Endothelial cell of umbilical vein (primary cell): Measurements from ENCODE around the gene PPP1R7. TPM values are rescaled to one million over a fixed set of nuclear protein-coding genes. Genes with fewer than 3 reads are reported as not detected.

ENCODE experiments used
- BruUV-seq: library from RNA; stranded (reverse); fragments of 400-500 nt; replicated peaks from 2 replicates; lab custom pipeline; 2021; lab: Mats Ljungman, UMichigan
- CTCF ChIA-PET: fragments of 300-600, 350-600 bp; sonication (Branson Sonifier 250); formaldehyde crosslinking; loops from one replicate; lab custom pipeline; 2021; ENCODE audit warnings: antibody characterized with exemption, inconsistent platforms; lab: Charles Lee
- POLR2A ChIA-PET: fragments of 300-600, 350-600 bp; sonication (Branson Sonifier 250); formaldehyde crosslinking; loops from one replicate; lab custom pipeline; 2021; ENCODE audit warnings: antibody characterized with exemption, inconsistent platforms; lab: Charles Lee
- DNase-seq: peaks from one replicate; pipeline ENCODE4 v3.0.0-alpha.2; 2011; ENCODE audit warnings: low read depth, low spot score
- FAIRE-seq: peaks from 2 replicates; lab custom pipeline; 2011; peaks lifted over from hg19 to GRCh38; lab: Jason Lieb, UNC
- H2AFZ ChIP-seq: 2 replicates; pipeline ENCODE4 v1.6.0; 2012; ENCODE audit warnings: low read depth, low read length, control low read depth, inconsistent platforms
- H3K27ac ChIP-seq: 2 replicates; pipeline ENCODE4 v1.5.1; 2011; ENCODE audit warnings: low read depth, mild to moderate bottlenecking, control low read depth, low read length, moderate library complexity; ENCODE audit not compliant: insufficient read depth
- H3K27me3 ChIP-seq, 2 experiments: 2 replicates each; pipeline versions ENCODE4 v1.6.0 to v1.6.1; 2011; ENCODE audit warnings: low read length in 2 of 2, mixed read lengths in 1 of 2; ENCODE audit not compliant: control insufficient read depth in 2 of 2, insufficient read depth in 2 of 2
- H3K36me3 ChIP-seq, 2 experiments: 2 replicates in 1 of 2; 3 replicates in 1 of 2; pipeline ENCODE4 v1.5.1; 2011; ENCODE audit warnings: low read length in 2 of 2, mild to moderate bottlenecking in 1 of 2, moderate library complexity in 1 of 2; ENCODE audit not compliant: control insufficient read depth in 2 of 2, insufficient read depth in 2 of 2; ENCODE audit errors: extremely low read depth in 1 of 2
- H3K4me1 ChIP-seq: 3 replicates; pipeline ENCODE4 v1.5.1; 2011; ENCODE audit warnings: mild to moderate bottlenecking, low read length; ENCODE audit not compliant: control insufficient read depth, insufficient read depth; ENCODE audit errors: extremely low read depth
- H3K4me2 ChIP-seq: 2 replicates; pipeline ENCODE4 v1.6.1; 2011; ENCODE audit warnings: low read length, control low read depth, mixed read lengths; ENCODE audit not compliant: insufficient read depth
- H3K4me3 ChIP-seq, 3 experiments: fragments of 200-600 bp in 1 of 3; sonication (generic), shearing (Covaris generic) in 1 of 3; replicated peaks in 1 of 3; 2 replicates each; pipeline ENCODE4 v1.5.1; 2011 to 2016; ENCODE audit warnings: control low read depth in 3 of 3, low read length in 3 of 3, mild to moderate bottlenecking in 2 of 3, inconsistent platforms in 1 of 3, low read depth in 1 of 3, moderate library complexity in 1 of 3; ENCODE audit not compliant: insufficient read depth in 1 of 3
- H3K79me2 ChIP-seq: 2 replicates; pipeline ENCODE4 v1.6.0; 2012; ENCODE audit warnings: low read length, inconsistent platforms; ENCODE audit not compliant: control insufficient read depth, insufficient read depth
- H3K9ac ChIP-seq: replicated peaks from 2 replicates; pipeline ENCODE3; 2011; ENCODE audit warnings: low read length, control low read depth; ENCODE audit not compliant: insufficient read depth; ENCODE audit errors: extremely low read depth
- H3K9me1 ChIP-seq: replicated peaks from 3 replicates; pipeline ENCODE4 v1.6.0; 2011; ENCODE audit warnings: mild to moderate bottlenecking, low read length; ENCODE audit not compliant: control insufficient read depth, insufficient read depth; ENCODE audit errors: extremely low read depth
- H3K9me3 ChIP-seq: replicated peaks from 2 replicates; pipeline ENCODE4 v1.5.1; 2012; ENCODE audit warnings: low read length, inconsistent platforms; ENCODE audit not compliant: control insufficient read depth, insufficient read depth
- H4K20me1 ChIP-seq: replicated peaks from 2 replicates; pipeline ENCODE3; 2011; ENCODE audit warnings: mild to moderate bottlenecking, low read length; ENCODE audit not compliant: control insufficient read depth, insufficient read depth; ENCODE audit errors: extremely low read depth
- EZH2 ChIP-seq: IDR thresholded peaks from 2 replicates; pipeline ENCODE4 v1.6.1; 2012; ENCODE audit warnings: borderline replicate concordance, low read depth, mild to moderate bottlenecking, moderate library complexity, low read length, inconsistent platforms; ENCODE audit not compliant: severe bottlenecking
- JUN ChIP-seq: IDR thresholded peaks from 2 replicates; pipeline ENCODE4 v1.6.1; 2011; ENCODE audit warnings: borderline replicate concordance, low read depth; ENCODE audit not compliant: insufficient read length, insufficient read depth
- MYC ChIP-seq: IDR thresholded peaks from one replicate; pipeline ENCODE4 v1.6.1; 2011; ENCODE audit warnings: mild to moderate bottlenecking, low read depth, low read length
- dilution Hi-C: fragments of 300-500 bp; cut with MboI; formaldehyde crosslinking; loops from one replicate; pipeline ENCODE4 v1.15.0; 2019; ENCODE audit warnings: low sequenced_read_pairs; ENCODE audit not compliant: extremely low pct_ligation_motif_present
- intact Hi-C: fragments of 100-400 bp; cut with micrococcal nuclease; formaldehyde crosslinking; loops from one replicate; pipeline ENCODE4 v1.10.0; 2022
- polyA plus RNA-seq, 4 experiments: library from polyadenylated mRNA; depleted of rRNA in 3 of 4; stranded (reverse) in 3 of 4; unstranded in 1 of 4; fragments of >200 nt; gene quantifications; 2 replicates each; pipeline versions ENCODE4 v1.2.1 to v1.2.3, GENCODE V29; 2011 to 2012; ENCODE audit warnings: missing spikeins in 1 of 4
- total RNA-seq: library from RNA; stranded (reverse); gene quantifications from 2 replicates; pipeline ENCODE4 v1.2.3, GENCODE V29; 2021
- TF ChIP-seq, protein P1 (sequence below), 2 donors: IDR thresholded peaks; 1 replicate in 1 of 2; 2 replicates in 1 of 2; pipeline ENCODE4 v1.5.1; 2011; ENCODE audit warnings: low read length in 2 of 2, mild to moderate bottlenecking in 2 of 2, moderate library complexity in 2 of 2, control low read depth in 1 of 2, inconsistent platforms in 1 of 2, low read depth in 1 of 2; ENCODE audit not compliant: insufficient read depth in 1 of 2; ENCODE audit errors: extremely low read depth in 1 of 2

The PPP1R7 gene
- total and polyA plus RNA-seq, 2 donors (not counting 3 experiments of a cell fraction or from before 2014, with no cell fraction given), result 30.3 to 60.8 TPM

DNA sequence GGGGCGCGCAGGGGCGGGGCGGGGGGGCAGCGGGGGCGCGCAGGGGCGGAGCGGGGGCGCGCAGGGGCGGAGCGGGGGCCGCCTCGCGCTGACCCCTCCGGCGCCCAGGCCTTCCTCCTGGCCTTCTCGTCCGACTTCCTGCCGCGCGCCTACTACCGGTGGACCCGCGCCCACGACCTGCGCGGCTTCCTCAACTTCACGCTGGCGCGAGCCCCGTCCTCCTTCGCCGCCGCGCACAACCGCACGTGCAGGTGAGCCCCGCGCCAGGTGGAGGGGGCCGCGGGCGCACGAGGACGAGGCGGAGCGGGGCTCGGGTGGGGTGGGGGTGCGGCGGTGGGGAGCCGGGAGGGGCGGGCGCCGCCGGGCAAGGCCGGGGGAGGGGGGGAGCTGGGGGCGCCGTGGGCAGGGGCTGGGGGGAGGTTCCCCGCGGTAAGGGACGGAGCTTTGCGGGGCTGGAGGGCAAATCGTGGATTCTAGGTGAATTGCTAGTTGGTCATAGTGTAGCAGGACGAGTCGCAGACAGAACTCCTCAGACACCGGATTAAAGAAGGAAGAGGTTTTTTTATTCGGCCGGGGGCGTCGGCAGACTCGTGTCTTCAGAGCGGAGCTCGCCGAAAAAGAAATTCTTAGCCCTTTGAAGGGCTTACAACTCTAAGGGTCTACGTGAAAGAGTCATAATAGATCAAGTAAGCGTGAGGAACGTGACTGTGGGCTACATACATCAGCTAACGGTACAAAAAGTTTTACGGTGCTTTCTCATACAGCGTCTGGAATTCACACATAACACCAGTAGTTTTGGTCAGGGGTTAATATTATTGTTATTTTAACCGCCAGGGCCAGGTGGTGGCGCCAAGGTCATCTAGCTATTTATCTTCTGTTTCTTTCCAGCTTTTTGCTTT is 68.1 kb downstream of the PPP1R7 start:
- POLR2A ChIA-PET, result interaction anchor here (0.6 kb wide), 1 partner anchor 626 kb away, joined by 5 read pairs; no protein-coding TSS in a partner anchor
- no peaks in the 10 kb centered on the region for H3K36me3 ChIP-seq
- dilution Hi-C loops, result no loop called here

More for the DNA sequence above, 68.1 kb downstream of the PPP1R7 start:
- Histone ChIP-seq H3K9me3 (no peaks in the 10 kb centered on the region), H3K27me3 (no peaks in the 10 kb centered on the region), H4K20me1 (no peaks in the 10 kb centered on the region), H3K4me3 (peak overlapping the region; percentile 51 to 84 (median 74)), H3K9me1 (no peaks in the 10 kb centered on the region), H3K4me1 (peaks cover 8% of the 10 kb centered on the region), H3K27ac (no peak overlapping the region), H3K79me2 (no peaks in the 10 kb centered on the region), H3K4me2 (peak overlapping the region; percentile 86), H2AFZ (peak overlapping the region; percentile 76), H3K9ac (no peak overlapping the region)
- CTCF ChIA-PET, result interaction anchor here (0.8 to 1.1 kb wide), 4 partner anchors 10 to 367 kb away, joined by 3 to 7 read pairs (median 3); no protein-coding TSS in a partner anchor
- FAIRE-seq, result peak; percentile 61
- TF ChIP-seq EZH2 (no peak), JUN (no peak), MYC (no peak)
- TF ChIP-seq, protein P1, sequence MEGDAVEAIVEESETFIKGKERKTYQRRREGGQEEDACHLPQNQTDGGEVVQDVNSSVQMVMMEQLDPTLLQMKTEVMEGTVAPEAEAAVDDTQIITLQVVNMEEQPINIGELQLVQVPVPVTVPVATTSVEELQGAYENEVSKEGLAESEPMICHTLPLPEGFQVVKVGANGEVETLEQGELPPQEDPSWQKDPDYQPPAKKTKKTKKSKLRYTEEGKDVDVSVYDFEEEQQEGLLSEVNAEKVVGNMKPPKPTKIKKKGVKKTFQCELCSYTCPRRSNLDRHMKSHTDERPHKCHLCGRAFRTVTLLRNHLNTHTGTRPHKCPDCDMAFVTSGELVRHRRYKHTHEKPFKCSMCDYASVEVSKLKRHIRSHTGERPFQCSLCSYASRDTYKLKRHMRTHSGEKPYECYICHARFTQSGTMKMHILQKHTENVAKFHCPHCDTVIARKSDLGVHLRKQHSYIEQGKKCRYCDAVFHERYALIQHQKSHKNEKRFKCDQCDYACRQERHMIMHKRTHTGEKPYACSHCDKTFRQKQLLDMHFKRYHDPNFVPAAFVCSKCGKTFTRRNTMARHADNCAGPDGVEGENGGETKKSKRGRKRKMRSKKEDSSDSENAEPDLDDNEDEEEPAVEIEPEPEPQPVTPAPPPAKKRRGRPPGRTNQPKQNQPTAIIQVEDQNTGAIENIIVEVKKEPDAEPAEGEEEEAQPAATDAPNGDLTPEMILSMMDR (IDR thresholded peaks at IDR 0.05; ENCODE audit: extremely low read depth in 1 of 2, insufficient read depth in 1 of 2, low read depth in 1 of 2, low read length in 2 of 2), result peak in 1 of 2 donors; percentile 6
- peak; percentile 31 for DNase-seq
- no TSS peak for BruUV-seq
- intact Hi-C loops, result loop anchor here (5.0 to 10.0 kb wide), 2 partner anchors 224 to 651 kb away; partner anchors contain the start of genes RNPEPL1 and SNED1
